ENCODE measurements around the gene RUVBL2. TPM values are rescaled to one million over a fixed set of nuclear protein-coding genes. Genes with fewer than 3 reads are reported as not detected.
"Not testable (repeated sequence)": the region's sequence is repeated elsewhere in the genome, so short reads cannot be mapped to it uniquely, and the experiment has no call there.

RUVBL2 gene
- polyA plus RNA-seq, 1 donor from 2014 or later = 184 TPM

DNA sequence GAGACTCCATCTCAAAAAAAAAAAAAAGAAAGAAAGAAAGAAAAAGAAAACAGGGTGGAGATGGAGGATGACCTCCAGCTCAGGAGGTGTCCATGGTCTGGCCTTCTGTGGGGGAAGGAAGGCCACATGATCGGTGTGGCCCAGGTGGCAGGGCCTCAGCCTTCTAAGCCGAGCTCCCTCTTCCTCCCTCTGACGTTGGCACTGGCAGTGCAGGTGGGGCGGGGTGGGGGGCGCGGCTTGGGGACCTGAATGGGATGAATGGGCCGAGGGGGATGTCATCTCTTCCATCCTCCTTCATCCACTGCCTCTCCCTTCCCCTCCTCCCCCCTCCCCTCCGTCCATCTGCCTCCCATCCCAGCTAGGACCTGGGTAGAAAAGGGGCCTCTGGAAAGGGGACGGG is 46.0 kb downstream of the RUVBL2 start:
- not testable (repeated sequence) for H3K4me2 ChIP-seq (ENCODE audit: low read length); H3K27me3 ChIP-seq (ENCODE audit: insufficient read depth, low read depth, low read length); H4K20me1 ChIP-seq (ENCODE audit: insufficient read depth); H3K9me2 ChIP-seq (ENCODE audit: insufficient read depth, low read length); H3K4me3 ChIP-seq (ENCODE audit: low read length); H2AFZ ChIP-seq (ENCODE audit: low read depth, low read length); H3K27ac ChIP-seq (ENCODE audit: low read length); H3K36me3 ChIP-seq (ENCODE audit: insufficient read depth, low read length); H3K9ac ChIP-seq (ENCODE audit: low read length); H3F3A ChIP-seq (ENCODE audit: insufficient read depth, low read length, poor library complexity, severe bottlenecking); H3K9me3 ChIP-seq (ENCODE audit: low read length); H3K79me2 ChIP-seq (replicated peaks; ENCODE audit: insufficient read depth, low read length)

DNA sequence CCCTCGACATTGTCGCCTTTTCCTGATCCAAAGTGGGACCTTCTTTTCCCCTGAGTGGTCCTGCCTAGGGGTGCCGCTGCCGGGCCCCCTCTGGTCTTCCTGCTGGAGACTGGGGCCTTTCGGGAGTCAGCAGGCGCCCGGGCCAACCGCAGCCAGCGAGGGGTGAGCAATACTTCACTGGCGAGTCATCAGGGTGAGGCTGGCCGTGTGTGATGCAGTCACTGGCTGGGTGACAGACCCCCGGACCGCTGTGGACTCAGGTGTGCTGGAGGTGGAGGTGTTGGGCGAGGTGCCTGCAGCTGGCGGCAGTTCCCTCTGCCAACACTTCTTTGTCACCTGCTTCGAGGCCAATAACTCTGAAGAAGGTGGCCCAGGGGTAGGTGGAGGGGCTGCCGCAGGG is 48.5 kb downstream of the RUVBL2 start:
- H3K4me2 ChIP-seq (ENCODE audit: low read length) = no peak overlapping the region
- H3K9ac ChIP-seq (ENCODE audit: low read length) = no peak overlapping the region
- H3K9me2 ChIP-seq (ENCODE audit: insufficient read depth, low read length) = no peaks in the 10 kb centered on the region
- no peaks in the 10 kb centered on the region for H4K20me1 ChIP-seq (ENCODE audit: insufficient read depth)
- TF ChIP-seq, protein P1, sequence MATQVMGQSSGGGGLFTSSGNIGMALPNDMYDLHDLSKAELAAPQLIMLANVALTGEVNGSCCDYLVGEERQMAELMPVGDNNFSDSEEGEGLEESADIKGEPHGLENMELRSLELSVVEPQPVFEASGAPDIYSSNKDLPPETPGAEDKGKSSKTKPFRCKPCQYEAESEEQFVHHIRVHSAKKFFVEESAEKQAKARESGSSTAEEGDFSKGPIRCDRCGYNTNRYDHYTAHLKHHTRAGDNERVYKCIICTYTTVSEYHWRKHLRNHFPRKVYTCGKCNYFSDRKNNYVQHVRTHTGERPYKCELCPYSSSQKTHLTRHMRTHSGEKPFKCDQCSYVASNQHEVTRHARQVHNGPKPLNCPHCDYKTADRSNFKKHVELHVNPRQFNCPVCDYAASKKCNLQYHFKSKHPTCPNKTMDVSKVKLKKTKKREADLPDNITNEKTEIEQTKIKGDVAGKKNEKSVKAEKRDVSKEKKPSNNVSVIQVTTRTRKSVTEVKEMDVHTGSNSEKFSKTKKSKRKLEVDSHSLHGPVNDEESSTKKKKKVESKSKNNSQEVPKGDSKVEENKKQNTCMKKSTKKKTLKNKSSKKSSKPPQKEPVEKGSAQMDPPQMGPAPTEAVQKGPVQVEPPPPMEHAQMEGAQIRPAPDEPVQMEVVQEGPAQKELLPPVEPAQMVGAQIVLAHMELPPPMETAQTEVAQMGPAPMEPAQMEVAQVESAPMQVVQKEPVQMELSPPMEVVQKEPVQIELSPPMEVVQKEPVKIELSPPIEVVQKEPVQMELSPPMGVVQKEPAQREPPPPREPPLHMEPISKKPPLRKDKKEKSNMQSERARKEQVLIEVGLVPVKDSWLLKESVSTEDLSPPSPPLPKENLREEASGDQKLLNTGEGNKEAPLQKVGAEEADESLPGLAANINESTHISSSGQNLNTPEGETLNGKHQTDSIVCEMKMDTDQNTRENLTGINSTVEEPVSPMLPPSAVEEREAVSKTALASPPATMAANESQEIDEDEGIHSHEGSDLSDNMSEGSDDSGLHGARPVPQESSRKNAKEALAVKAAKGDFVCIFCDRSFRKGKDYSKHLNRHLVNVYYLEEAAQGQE (IDR thresholded peaks at IDR 0.05; ENCODE audit: borderline replicate concordance) = no peak
- TF ChIP-seq SMC3 (conservative IDR thresholded peaks at IDR 0.05; ENCODE audit: poor library complexity) = no peak
- TF ChIP-seq EP300 (conservative IDR thresholded peaks at IDR 0.05; ENCODE audit: poor library complexity, severe bottlenecking) = no peak
- no peak for TF ChIP-seq RAD21 (conservative IDR thresholded peaks at IDR 0.05)
- TF ChIP-seq, protein P2, sequence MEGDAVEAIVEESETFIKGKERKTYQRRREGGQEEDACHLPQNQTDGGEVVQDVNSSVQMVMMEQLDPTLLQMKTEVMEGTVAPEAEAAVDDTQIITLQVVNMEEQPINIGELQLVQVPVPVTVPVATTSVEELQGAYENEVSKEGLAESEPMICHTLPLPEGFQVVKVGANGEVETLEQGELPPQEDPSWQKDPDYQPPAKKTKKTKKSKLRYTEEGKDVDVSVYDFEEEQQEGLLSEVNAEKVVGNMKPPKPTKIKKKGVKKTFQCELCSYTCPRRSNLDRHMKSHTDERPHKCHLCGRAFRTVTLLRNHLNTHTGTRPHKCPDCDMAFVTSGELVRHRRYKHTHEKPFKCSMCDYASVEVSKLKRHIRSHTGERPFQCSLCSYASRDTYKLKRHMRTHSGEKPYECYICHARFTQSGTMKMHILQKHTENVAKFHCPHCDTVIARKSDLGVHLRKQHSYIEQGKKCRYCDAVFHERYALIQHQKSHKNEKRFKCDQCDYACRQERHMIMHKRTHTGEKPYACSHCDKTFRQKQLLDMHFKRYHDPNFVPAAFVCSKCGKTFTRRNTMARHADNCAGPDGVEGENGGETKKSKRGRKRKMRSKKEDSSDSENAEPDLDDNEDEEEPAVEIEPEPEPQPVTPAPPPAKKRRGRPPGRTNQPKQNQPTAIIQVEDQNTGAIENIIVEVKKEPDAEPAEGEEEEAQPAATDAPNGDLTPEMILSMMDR (IDR thresholded peaks at IDR 0.05; ENCODE audit: poor library complexity, severe bottlenecking) = no peak
- no peak for TF ChIP-seq EZH2 (IDR thresholded peaks at IDR 0.05; ENCODE audit: borderline replicate concordance, insufficient read depth, low read length, poor library complexity, severe bottlenecking)
- no peak for TF ChIP-seq TAF1 (IDR thresholded peaks at IDR 0.05; ENCODE audit: low read depth)
- no peak for TF ChIP-seq POLR2AphosphoS5 (IDR thresholded peaks at IDR 0.05)
- TF ChIP-seq MXI1 (conservative IDR thresholded peaks at IDR 0.05; ENCODE audit: poor library complexity, severe bottlenecking) = no peak
- H3K27ac ChIP-seq (ENCODE audit: low read length) = no peak overlapping the region
- H3K27me3 ChIP-seq (ENCODE audit: insufficient read depth, low read depth, low read length) = no peaks in the 10 kb centered on the region
- no peak overlapping the region for H3K4me3 ChIP-seq (ENCODE audit: low read length)
- H2AFZ ChIP-seq (ENCODE audit: low read depth, low read length) = no peak overlapping the region
- H3K9me3 ChIP-seq (ENCODE audit: low read length) = no peaks in the 10 kb centered on the region
- H3K79me2 ChIP-seq (replicated peaks; ENCODE audit: insufficient read depth, low read length) = no peaks in the 10 kb centered on the region
- no peaks in the 10 kb centered on the region for H3K36me3 ChIP-seq (ENCODE audit: insufficient read depth, low read length)
- no peaks in the 10 kb centered on the region for H3F3A ChIP-seq (ENCODE audit: insufficient read depth, low read length, poor library complexity, severe bottlenecking)

DNA sequence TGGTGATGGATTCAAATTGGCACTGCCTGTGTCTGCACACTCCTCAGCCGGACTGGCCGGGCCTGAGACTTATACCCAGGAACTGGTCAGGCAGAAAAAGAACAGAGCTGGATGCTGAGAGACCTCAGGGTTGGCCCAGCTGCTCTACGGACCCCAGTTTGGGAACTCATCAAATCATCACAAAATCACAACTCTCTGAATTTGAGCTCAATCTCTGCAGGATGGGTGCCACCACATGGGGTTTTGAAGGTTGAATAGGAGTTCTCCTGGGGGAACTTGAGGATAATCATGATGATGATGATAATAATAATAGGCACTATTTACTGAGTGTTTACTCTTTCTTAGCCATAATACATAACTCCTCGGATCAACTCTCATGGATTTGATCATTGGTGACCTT is 49.0 kb downstream of the RUVBL2 start:
- H3K27me3 ChIP-seq (ENCODE audit: insufficient read depth, low read depth, low read length); H3K36me3 ChIP-seq (ENCODE audit: insufficient read depth, low read length); H3K9me3 ChIP-seq (ENCODE audit: low read length); H3K27ac ChIP-seq (ENCODE audit: low read length); H2AFZ ChIP-seq (ENCODE audit: low read depth, low read length); H3K4me2 ChIP-seq (ENCODE audit: low read length); H3K79me2 ChIP-seq (replicated peaks; ENCODE audit: insufficient read depth, low read length); H3K4me3 ChIP-seq (ENCODE audit: low read length); H3F3A ChIP-seq (ENCODE audit: insufficient read depth, low read length, poor library complexity, severe bottlenecking); H3K9ac ChIP-seq (ENCODE audit: low read length); H4K20me1 ChIP-seq (ENCODE audit: insufficient read depth); H3K9me2 ChIP-seq (ENCODE audit: insufficient read depth, low read length): not testable (repeated sequence)

DNA sequence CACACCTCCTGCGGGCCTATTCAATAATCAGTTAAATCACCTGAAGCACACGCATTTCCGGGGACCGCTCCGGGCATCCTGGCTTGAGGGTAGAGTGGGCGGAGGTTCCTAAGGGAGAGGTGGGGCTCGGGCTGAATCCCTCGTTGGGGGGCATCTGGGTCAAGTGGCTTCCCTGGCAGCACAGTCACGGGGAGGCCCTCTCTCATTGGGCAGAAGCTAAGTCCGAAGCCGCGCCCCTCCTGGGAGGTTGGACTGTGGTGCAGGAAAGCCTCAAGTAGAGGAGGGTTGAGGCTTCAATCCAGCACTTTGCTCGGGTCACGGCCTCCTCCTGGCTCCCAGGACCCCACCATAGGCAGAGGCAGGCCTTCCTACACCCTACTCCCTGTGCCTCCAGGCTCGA is 49.9 kb downstream of the RUVBL2 start, which contains the start of gene CGB5:
TSS of gene CGB5 (plus strand) at position 301 of the 400 bp plus-strand sequence. CDS start 362 bp downstream, outside the sequence.
- H3K27ac ChIP-seq (ENCODE audit: low read length) = not testable (repeated sequence)

DNA sequence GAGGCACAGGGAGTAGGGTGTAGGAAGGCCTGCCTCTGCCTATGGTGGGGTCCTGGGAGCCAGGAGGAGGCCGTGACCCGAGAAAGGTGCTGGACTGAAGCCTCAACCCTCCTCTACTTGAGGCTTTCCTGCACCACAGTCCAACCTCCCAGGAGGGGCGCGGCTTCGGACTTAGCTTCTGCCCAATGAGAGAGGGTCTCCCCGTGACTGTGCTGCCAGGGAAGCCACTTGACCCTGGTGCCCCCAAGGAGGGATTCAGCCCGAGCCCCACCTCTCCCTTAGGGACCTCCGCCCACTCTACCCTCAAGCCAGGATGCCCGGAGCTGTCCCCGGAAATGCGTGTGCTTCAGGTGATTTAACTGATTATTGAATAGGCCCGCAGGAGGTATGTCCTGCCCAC is 55.3 kb downstream of the RUVBL2 start, which contains the start of gene CGB8:
TSS of gene CGB8 (minus strand) at position 101 of the 400 bp plus-strand sequence. CDS start 372 bp downstream, outside the sequence.
- H3K27me3 ChIP-seq (ENCODE audit: insufficient read depth, low read depth, low read length); H2AFZ ChIP-seq (ENCODE audit: low read depth, low read length); H3K4me3 ChIP-seq (ENCODE audit: low read length); H4K20me1 ChIP-seq (ENCODE audit: insufficient read depth); H3K9me2 ChIP-seq (ENCODE audit: insufficient read depth, low read length); H3K4me2 ChIP-seq (ENCODE audit: low read length); H3K27ac ChIP-seq (ENCODE audit: low read length); H3K36me3 ChIP-seq (ENCODE audit: insufficient read depth, low read length); H3K79me2 ChIP-seq (replicated peaks; ENCODE audit: insufficient read depth, low read length); H3F3A ChIP-seq (ENCODE audit: insufficient read depth, low read length, poor library complexity, severe bottlenecking); H3K9me3 ChIP-seq (ENCODE audit: low read length); H3K9ac ChIP-seq (ENCODE audit: low read length): not testable (repeated sequence)

More for the DNA sequence above, 49.9 kb downstream of the RUVBL2 start, which contains the start of gene CGB5:
- not testable (repeated sequence) for H3F3A ChIP-seq (ENCODE audit: insufficient read depth, low read length, poor library complexity, severe bottlenecking); H4K20me1 ChIP-seq (ENCODE audit: insufficient read depth); H3K4me3 ChIP-seq (ENCODE audit: low read length); H2AFZ ChIP-seq (ENCODE audit: low read depth, low read length); H3K36me3 ChIP-seq (ENCODE audit: insufficient read depth, low read length); H3K4me2 ChIP-seq (ENCODE audit: low read length); H3K9me3 ChIP-seq (ENCODE audit: low read length); H3K9ac ChIP-seq (ENCODE audit: low read length); H3K9me2 ChIP-seq (ENCODE audit: insufficient read depth, low read length); H3K27me3 ChIP-seq (ENCODE audit: insufficient read depth, low read depth, low read length); H3K79me2 ChIP-seq (replicated peaks; ENCODE audit: insufficient read depth, low read length)

All from neural cell (in vitro differentiated cells).